HL-60 (cell line): ENCODE measurements around the gene WDR83.
"Not testable (repeated sequence)": the region's sequence is repeated elsewhere in the genome, so short reads cannot be mapped to it uniquely, and the experiment has no call there.

ENCODE experiments used
- DNase-seq, 2 experiments: peaks; one replicate each; pipeline ENCODE4 v3.0.0-alpha.2; 2010 to 2020; ENCODE audit warnings: low read depth in 1 of 2, low spot score in 1 of 2
- H3K27ac ChIP-seq: fragments of 250-450 bp; sonication (Bioruptor Pico); replicated peaks from 2 replicates; pipeline ENCODE4 v1.5.1; 2020; ENCODE audit warnings: mild to moderate bottlenecking, moderate library complexity
- H3K27me3 ChIP-seq: fragments of 250-450 bp; sonication (Bioruptor Pico); 2 replicates; pipeline ENCODE4 v1.5.1; 2021; ENCODE audit warnings: mild to moderate bottlenecking, moderate library complexity; ENCODE audit not compliant: insufficient read depth, poor library complexity, severe bottlenecking
- H3K4me3 ChIP-seq: replicated peaks from 2 replicates; pipeline ENCODE4 v1.5.1; 2011; ENCODE audit warnings: mild to moderate bottlenecking, control low read depth, low read length; ENCODE audit not compliant: insufficient read depth
- GABPA ChIP-seq: IDR thresholded peaks from 2 replicates; pipeline ENCODE4 v1.6.1; 2012; ENCODE audit warnings: low read depth
- POLR2AphosphoS5 ChIP-seq: IDR thresholded peaks from 2 replicates; pipeline ENCODE4 v1.6.1; 2012; ENCODE audit warnings: low read depth
- REST ChIP-seq: IDR thresholded peaks from 2 replicates; pipeline ENCODE4 v1.6.1; 2012; ENCODE audit warnings: low read depth; ENCODE audit not compliant: insufficient replicate concordance
- SPI1 ChIP-seq: IDR thresholded peaks from 2 replicates; pipeline ENCODE4 v1.6.1; 2012; ENCODE audit warnings: low read depth, mild to moderate bottlenecking, borderline replicate concordance
- TF ChIP-seq, protein P1 (sequence below): IDR thresholded peaks from one replicate; pipeline ENCODE4 v1.5.1; 2011; ENCODE audit warnings: low read length, control low read depth, inconsistent platforms; ENCODE audit not compliant: insufficient read depth

WDR83 gene

DNA sequence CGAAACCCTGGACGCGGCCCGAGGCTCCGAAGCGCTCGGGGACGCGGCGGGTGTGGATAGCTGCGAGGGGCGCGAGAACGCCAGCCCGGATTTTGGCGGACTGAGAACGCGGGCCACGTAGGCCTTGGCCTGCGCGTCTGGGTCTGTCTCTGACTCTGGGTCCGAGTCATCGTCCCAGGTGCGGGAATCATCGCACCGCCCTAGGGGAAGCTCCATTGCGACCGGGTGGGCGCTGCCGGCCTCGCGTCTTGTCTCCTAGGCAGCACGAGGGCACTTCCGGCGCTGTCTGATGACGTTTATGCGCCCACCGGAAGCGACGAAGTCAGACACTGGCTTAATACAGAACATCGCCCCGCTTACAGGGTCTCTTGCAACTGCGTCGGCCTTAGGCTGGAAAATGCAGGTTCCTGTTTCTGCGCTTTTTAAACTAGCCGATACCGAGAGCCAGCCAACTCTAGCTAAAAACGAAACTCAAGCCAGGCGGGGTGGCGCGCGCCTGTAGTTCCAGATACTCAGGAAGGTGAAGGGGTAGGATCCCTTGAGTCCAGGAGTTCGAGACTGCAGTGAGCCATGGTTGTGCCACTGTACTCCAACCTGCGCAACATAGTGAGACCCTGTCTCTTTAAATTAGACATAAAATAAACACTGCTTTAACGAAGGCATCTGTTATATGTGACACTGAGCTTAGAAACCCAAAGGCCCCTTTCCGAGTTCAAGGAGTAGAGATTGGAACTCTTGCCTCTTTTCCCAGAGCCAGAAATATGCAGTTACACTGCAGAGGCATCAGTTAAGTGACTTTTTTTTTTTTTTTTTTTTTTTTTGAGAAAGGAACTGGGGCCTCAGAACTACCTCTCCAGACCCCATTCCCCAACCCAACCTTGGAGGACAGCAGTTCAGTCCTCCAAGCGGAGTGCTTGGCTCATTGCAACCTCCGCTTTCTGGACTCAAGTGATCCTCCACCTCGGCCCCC lies 30.0 kb downstream of the WDR83 start, which contains the start of gene FBXW9:
Gene FBXW9, minus strand, starts transcription at position 266 of the 970 bp plus-strand sequence. Its CDS starts 50 bp downstream, at position 216.
- H3K4me3 ChIP-seq = peak within 1 kb of the TSS; percentile 97
- H3K27me3 ChIP-seq = no peaks in the 10 kb centered on the region
- peak within 1 kb of the TSS; percentile 82 for H3K27ac ChIP-seq
- peak; percentile 98 for DNase-seq
- TF ChIP-seq, protein P1, sequence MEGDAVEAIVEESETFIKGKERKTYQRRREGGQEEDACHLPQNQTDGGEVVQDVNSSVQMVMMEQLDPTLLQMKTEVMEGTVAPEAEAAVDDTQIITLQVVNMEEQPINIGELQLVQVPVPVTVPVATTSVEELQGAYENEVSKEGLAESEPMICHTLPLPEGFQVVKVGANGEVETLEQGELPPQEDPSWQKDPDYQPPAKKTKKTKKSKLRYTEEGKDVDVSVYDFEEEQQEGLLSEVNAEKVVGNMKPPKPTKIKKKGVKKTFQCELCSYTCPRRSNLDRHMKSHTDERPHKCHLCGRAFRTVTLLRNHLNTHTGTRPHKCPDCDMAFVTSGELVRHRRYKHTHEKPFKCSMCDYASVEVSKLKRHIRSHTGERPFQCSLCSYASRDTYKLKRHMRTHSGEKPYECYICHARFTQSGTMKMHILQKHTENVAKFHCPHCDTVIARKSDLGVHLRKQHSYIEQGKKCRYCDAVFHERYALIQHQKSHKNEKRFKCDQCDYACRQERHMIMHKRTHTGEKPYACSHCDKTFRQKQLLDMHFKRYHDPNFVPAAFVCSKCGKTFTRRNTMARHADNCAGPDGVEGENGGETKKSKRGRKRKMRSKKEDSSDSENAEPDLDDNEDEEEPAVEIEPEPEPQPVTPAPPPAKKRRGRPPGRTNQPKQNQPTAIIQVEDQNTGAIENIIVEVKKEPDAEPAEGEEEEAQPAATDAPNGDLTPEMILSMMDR = no peak
- no peak for TF ChIP-seq REST
- peak; percentile 60; the same call in 1 of the 2 replicates for TF ChIP-seq SPI1
- peak; percentile 94 for TF ChIP-seq POLR2AphosphoS5
- peak; percentile 93 for TF ChIP-seq GABPA

DNA sequence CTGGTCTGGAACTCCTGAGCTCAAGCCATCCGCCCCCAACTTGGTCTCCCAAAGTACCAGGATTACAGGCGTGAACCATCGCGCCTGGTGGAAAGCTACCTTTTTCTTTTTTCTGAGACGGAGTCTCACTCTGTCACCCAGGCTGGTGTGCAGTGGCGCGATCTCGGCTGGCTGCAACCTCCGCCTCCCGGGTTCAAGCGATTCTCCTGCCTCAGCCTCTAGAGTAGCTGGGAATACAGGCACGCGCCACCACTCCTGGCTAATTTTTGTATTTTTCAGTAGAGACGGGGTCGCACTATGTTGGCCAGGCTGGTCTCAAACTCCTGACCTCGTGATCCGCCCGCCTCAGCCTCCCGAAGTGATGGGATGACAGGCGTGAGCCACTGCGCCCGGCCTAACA lies 30.8 kb downstream of the WDR83 start:
- not testable (repeated sequence) for H3K27me3 ChIP-seq, DNase-seq
- H3K27ac ChIP-seq = peak overlapping the region; percentile 82
- peak overlapping the region; percentile 97 for H3K4me3 ChIP-seq

GRCh38 chr19:12698138-12698537 lies 31.5 kb downstream of the WDR83 start:
- peak in 1 of 2 experiments; percentile 37 for DNase-seq
- TF ChIP-seq, protein P1 = no peak
- TF ChIP-seq GABPA (no peak), SPI1 (peak; percentile 90), REST (no peak), POLR2AphosphoS5 (no peak; the same call in 1 of the 2 replicates)
- H3K4me3 ChIP-seq = no peak overlapping the region
- H3K27ac ChIP-seq = peak overlapping the region; percentile 82
- no peaks in the 10 kb centered on the region for H3K27me3 ChIP-seq

DNA sequence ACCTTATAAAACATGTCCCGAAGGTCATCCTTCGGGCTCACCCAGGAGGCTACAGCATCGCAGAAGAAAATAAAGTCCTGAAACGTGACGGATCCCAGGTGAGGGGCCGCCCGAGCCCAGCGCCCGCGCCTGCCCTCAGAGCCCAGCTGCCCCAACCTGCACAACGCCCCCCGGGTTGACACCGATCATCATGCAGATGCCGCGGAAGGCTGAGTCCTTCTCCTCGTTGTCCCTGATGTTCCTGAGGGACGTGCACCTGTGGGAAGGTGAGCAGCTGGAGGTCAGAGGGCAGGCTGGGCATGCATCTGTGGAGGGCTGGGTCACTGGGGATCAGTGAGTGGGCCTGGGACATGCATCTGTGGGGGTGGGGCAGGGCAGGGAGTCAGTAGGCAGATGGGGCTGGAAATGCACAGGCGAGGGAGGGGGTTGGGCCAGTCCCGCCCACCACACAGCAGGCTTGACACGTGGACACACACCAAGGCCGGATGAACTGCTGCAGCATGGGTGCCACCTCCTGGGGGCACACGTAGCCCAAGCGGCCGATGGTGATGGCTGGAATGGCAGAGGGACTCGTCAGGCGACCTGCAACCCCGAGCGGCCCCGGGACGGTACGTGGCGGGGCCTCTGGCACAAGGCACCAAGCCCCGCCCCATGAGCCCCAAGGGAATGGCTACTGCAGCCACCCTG lies 35.1 kb downstream of the WDR83 start:
- no peak for DNase-seq
- no peak overlapping the region for H3K27ac ChIP-seq
- no peaks in the 10 kb centered on the region for H3K27me3 ChIP-seq
- TF ChIP-seq GABPA (no peak), POLR2AphosphoS5 (no peak; the same call in 1 of the 2 replicates), REST (no peak), SPI1 (no peak)
- TF ChIP-seq, protein P1 = no peak
- H3K4me3 ChIP-seq = no peak overlapping the region
